GM23338 (cell line): ENCODE data around the gene ADD1. TPM values are rescaled to one million over a fixed set of nuclear protein-coding genes. Genes with fewer than 3 reads are reported as not detected.

Experiments used
- ATAC-seq: fragments of 200-7000 bp; cut with Tn5 transposase; 3 replicates; pipeline ENCODE4 v1.9.1; 2020
- DNase-seq: peaks from one replicate; pipeline ENCODE4 v3.0.0-alpha.2; 2015; ENCODE audit warnings: low spot score
- H2AFZ ChIP-seq: fragments of 200-600 bp; sonication (generic); 2 replicates; pipeline ENCODE4 v1.8.0; 2016; ENCODE audit warnings: antibody characterized with exemption, mild to moderate bottlenecking, moderate library complexity
- H3F3A ChIP-seq: fragments of 200-600 bp; sonication (generic); replicated peaks from 2 replicates; pipeline ENCODE4 v1.8.0; 2017; ENCODE audit warnings: antibody characterized with exemption, mixed run types, low read depth
- H3K27ac ChIP-seq: fragments of 200-600 bp; sonication (generic); 2 replicates; pipeline ENCODE4 v1.6.1; 2016; ENCODE audit warnings: low read depth
- H3K27me3 ChIP-seq: fragments of 200-600 bp; sonication (generic); 2 replicates; pipeline ENCODE4 v1.8.0; 2016; ENCODE audit warnings: mild to moderate bottlenecking, mixed run types, moderate library complexity; ENCODE audit not compliant: insufficient read depth
- H3K36me3 ChIP-seq: fragments of 200-600 bp; sonication (generic); 2 replicates; pipeline ENCODE4 v1.8.0; 2016; ENCODE audit warnings: mild to moderate bottlenecking; ENCODE audit not compliant: insufficient read depth
- H3K4me1 ChIP-seq: fragments of 200-600 bp; sonication (generic); 2 replicates; pipeline ENCODE4 v1.8.0; 2016; ENCODE audit warnings: mild to moderate bottlenecking, moderate library complexity; ENCODE audit not compliant: insufficient read depth
- H3K4me2 ChIP-seq: fragments of 200-600 bp; sonication (generic); 2 replicates; pipeline ENCODE4 v1.7.1; 2017; ENCODE audit warnings: mixed run types
- H3K4me3 ChIP-seq: fragments of 200-600 bp; sonication (generic); 2 replicates; pipeline ENCODE4 v1.6.1; 2016; ENCODE audit warnings: mixed run types
- H3K79me2 ChIP-seq: fragments of 200-600 bp; sonication (generic); replicated peaks from 2 replicates; pipeline ENCODE4 v1.8.0; 2017; ENCODE audit warnings: mild to moderate bottlenecking; ENCODE audit not compliant: insufficient read depth
- H3K9me2 ChIP-seq: fragments of 200-600 bp; sonication (generic); 2 replicates; pipeline ENCODE4 v1.8.0; 2017; ENCODE audit not compliant: insufficient read depth
- H4K20me1 ChIP-seq: fragments of 200-600 bp; sonication (generic); replicated peaks from 2 replicates; pipeline ENCODE4 v1.8.0; 2017; ENCODE audit warnings: mild to moderate bottlenecking; ENCODE audit not compliant: insufficient read depth
- H3K27ac Mint-ChIP-seq: 2 replicates; pipeline ENCODE4 v1.8.0; 2020; ENCODE audit warnings: inconsistent platforms, mild to moderate bottlenecking, moderate library complexity, mixed read lengths
- H3K27me3 Mint-ChIP-seq: 3 replicates; pipeline ENCODE4 v1.8.0; 2022; ENCODE audit warnings: low read depth, mild to moderate bottlenecking, moderate library complexity, mixed read lengths, inconsistent platforms; ENCODE audit not compliant: insufficient read depth, poor library complexity
- H3K36me3 Mint-ChIP-seq: 3 replicates; pipeline ENCODE4 v1.8.0; 2021; ENCODE audit warnings: low read depth, mild to moderate bottlenecking, inconsistent platforms, moderate library complexity, mixed read lengths
- H3K4me1 Mint-ChIP-seq: 3 replicates; pipeline ENCODE4 v1.8.0; 2020; ENCODE audit warnings: mild to moderate bottlenecking, inconsistent platforms, mixed read lengths
- H3K4me3 Mint-ChIP-seq: 3 replicates; pipeline ENCODE4 v1.8.0; 2021; ENCODE audit warnings: moderate library complexity, mild to moderate bottlenecking, inconsistent platforms, mixed read lengths
- H3K9me3 Mint-ChIP-seq: 3 replicates; pipeline ENCODE4 v1.8.0; 2020; ENCODE audit warnings: moderate library complexity, mild to moderate bottlenecking, inconsistent platforms, mixed read lengths
- CREB1 ChIP-seq: fragments of 250-450 bp; sonication (Bioruptor Pico); IDR thresholded peaks from 2 replicates; pipeline ENCODE4 v1.5.0; 2020; ENCODE audit warnings: low read depth, mild to moderate bottlenecking, moderate library complexity
- EZH2 ChIP-seq: fragments of 200-600 bp; sonication (generic); IDR thresholded peaks from one replicate; pipeline ENCODE4 v1.8.0; 2017; ENCODE audit warnings: antibody characterized with exemption, mild to moderate bottlenecking, low read depth; ENCODE audit not compliant: unreplicated experiment
- EZH2phosphoT487 ChIP-seq: fragments of 200-600 bp; sonication (generic); IDR thresholded peaks from one replicate; pipeline ENCODE4 v1.8.1; 2018; ENCODE audit warnings: antibody characterized with exemption; ENCODE audit not compliant: unreplicated experiment
- NANOG ChIP-seq: IDR thresholded peaks from 2 replicates; pipeline ENCODE4 v1.6.1; 2016; ENCODE audit warnings: antibody characterized with exemption, borderline replicate concordance
- POLR2AphosphoS5 ChIP-seq: IDR thresholded peaks from 2 replicates; pipeline ENCODE4 v1.6.1; 2016; ENCODE audit warnings: antibody characterized with exemption, low read depth
- STAT1 ChIP-seq: IDR thresholded peaks from one replicate; pipeline ENCODE4 v1.6.1; 2016; ENCODE audit warnings: antibody characterized with exemption; ENCODE audit not compliant: unreplicated experiment
- ZNF114 ChIP-seq: fragments of 250-450 bp; sonication (Bioruptor Pico); IDR thresholded peaks from 2 replicates; pipeline ENCODE4 v1.5.0; 2020; ENCODE audit warnings: mild to moderate bottlenecking, moderate library complexity
- ZNF331 ChIP-seq: fragments of 250-450 bp; sonication (Bioruptor Pico); IDR thresholded peaks from 2 replicates; pipeline ENCODE4 v1.5.0; 2020; ENCODE audit warnings: low read depth, mild to moderate bottlenecking, moderate library complexity
- polyA plus RNA-seq: library from polyadenylated mRNA; unstranded; fragments of >200 nt; fragmentation: Nextera tagmentation; extraction: Ambion mirVana; gene quantifications from 2 replicates; pipeline ENCODE4 v1.2.1, GENCODE V29; 2016
- total RNA-seq: library from RNA; depleted of rRNA; stranded (reverse); fragments of >200 nt; shearing (Covaris generic); gene quantifications from 2 replicates; pipeline ENCODE4 v1.2.3, GENCODE V29; 2014
- TF ChIP-seq, protein P1 (sequence below): fragments of 250-450 bp; sonication (Bioruptor Pico); IDR thresholded peaks from 2 replicates; pipeline ENCODE4 v1.5.0; 2020; ENCODE audit warnings: mild to moderate bottlenecking, moderate library complexity
- TF ChIP-seq, protein P2 (sequence below): IDR thresholded peaks from 2 replicates; pipeline ENCODE4 v1.6.1; 2016; ENCODE audit warnings: antibody characterized with exemption

ADD1 gene
- total and polyA plus RNA-seq, 2 experiments from 2014 or later: 126 to 144 TPM

GRCh38 chr4:2898001-2898400 lies 54.4 kb downstream of the ADD1 start (continued):
- TF ChIP-seq, protein P1, sequence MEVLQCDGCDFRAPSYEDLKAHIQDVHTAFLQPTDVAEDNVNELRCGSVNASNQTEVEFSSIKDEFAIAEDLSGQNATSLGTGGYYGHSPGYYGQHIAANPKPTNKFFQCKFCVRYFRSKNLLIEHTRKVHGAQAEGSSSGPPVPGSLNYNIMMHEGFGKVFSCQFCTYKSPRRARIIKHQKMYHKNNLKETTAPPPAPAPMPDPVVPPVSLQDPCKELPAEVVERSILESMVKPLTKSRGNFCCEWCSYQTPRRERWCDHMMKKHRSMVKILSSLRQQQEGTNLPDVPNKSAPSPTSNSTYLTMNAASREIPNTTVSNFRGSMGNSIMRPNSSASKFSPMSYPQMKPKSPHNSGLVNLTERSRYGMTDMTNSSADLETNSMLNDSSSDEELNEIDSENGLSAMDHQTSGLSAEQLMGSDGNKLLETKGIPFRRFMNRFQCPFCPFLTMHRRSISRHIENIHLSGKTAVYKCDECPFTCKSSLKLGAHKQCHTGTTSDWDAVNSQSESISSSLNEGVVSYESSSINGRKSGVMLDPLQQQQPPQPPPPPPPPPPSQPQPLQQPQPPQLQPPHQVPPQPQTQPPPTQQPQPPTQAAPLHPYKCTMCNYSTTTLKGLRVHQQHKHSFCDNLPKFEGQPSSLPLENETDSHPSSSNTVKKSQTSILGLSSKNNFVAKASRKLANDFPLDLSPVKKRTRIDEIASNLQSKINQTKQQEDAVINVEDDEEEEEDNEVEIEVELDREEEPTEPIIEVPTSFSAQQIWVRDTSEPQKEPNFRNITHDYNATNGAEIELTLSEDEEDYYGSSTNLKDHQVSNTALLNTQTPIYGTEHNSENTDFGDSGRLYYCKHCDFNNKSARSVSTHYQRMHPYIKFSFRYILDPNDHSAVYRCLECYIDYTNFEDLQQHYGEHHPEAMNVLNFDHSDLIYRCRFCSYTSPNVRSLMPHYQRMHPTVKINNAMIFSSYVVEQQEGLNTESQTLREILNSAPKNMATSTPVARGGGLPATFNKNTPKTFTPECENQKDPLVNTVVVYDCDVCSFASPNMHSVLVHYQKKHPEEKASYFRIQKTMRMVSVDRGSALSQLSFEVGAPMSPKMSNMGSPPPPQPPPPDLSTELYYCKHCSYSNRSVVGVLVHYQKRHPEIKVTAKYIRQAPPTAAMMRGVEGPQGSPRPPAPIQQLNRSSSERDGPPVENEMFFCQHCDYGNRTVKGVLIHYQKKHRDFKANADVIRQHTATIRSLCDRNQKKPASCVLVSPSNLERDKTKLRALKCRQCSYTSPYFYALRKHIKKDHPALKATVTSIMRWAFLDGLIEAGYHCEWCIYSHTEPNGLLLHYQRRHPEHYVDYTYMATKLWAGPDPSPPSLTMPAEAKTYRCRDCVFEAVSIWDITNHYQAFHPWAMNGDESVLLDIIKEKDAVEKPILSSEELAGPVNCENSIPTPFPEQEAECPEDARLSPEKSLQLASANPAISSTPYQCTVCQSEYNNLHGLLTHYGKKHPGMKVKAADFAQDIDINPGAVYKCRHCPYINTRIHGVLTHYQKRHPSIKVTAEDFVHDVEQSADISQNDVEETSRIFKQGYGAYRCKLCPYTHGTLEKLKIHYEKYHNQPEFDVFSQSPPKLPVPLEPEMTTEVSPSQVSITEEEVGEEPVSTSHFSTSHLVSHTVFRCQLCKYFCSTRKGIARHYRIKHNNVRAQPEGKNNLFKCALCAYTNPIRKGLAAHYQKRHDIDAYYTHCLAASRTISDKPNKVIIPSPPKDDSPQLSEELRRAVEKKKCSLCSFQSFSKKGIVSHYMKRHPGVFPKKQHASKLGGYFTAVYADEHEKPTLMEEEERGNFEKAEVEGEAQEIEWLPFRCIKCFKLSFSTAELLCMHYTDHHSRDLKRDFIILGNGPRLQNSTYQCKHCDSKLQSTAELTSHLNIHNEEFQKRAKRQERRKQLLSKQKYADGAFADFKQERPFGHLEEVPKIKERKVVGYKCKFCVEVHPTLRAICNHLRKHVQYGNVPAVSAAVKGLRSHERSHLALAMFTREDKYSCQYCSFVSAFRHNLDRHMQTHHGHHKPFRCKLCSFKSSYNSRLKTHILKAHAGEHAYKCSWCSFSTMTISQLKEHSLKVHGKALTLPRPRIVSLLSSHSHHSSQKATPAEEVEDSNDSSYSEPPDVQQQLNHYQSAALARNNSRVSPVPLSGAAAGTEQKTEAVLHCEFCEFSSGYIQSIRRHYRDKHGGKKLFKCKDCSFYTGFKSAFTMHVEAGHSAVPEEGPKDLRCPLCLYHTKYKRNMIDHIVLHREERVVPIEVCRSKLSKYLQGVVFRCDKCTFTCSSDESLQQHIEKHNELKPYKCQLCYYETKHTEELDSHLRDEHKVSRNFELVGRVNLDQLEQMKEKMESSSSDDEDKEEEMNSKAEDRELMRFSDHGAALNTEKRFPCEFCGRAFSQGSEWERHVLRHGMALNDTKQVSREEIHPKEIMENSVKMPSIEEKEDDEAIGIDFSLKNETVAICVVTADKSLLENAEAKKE (CRISPR knock-in tag): no peak
- TF ChIP-seq, protein P2, sequence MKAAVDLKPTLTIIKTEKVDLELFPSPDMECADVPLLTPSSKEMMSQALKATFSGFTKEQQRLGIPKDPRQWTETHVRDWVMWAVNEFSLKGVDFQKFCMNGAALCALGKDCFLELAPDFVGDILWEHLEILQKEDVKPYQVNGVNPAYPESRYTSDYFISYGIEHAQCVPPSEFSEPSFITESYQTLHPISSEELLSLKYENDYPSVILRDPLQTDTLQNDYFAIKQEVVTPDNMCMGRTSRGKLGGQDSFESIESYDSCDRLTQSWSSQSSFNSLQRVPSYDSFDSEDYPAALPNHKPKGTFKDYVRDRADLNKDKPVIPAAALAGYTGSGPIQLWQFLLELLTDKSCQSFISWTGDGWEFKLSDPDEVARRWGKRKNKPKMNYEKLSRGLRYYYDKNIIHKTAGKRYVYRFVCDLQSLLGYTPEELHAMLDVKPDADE: no peak
- TF ChIP-seq EZH2 (no peak), CREB1 (CRISPR knock-in tag) (no peak), EZH2phosphoT487 (no peak), NANOG (no peak), STAT1 (no peak), POLR2AphosphoS5 (no peak), ZNF331 (CRISPR knock-in tag) (no peak)

DNA sequence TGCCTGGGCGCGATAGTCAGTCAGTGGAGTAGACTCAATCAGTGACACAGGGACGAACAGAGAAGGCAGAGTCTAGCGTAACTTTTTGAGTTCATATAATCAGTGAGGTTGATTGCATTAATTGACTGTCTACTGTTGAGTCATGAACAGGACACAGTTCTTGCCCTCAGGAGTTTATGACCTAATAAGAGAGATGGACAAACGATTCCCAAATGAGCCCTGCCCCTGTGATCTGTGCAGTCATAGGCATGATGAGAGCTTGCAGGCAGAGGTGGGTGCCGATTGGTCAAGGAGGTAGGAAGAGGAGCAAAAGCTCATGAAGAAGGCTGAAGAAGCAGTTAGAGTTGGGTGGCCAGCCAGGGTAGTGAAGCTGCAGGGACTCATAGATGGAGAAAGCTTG lies 57.1 kb downstream of the ADD1 start:
- Histone ChIP-seq H3F3A (0 out of 2 replicates have a peak, but pooled peaks cover 2% of the 10 kb centered on the region), H2AFZ (no peak overlapping the region), H3K79me2 (no peaks in the 10 kb centered on the region), H3K36me3 (peaks cover 39% of the 10 kb centered on the region), H3K4me3 (no peak overlapping the region), H3K27ac (no peak overlapping the region), H3K27me3 (no peaks in the 10 kb centered on the region), H3K4me1 (no peaks in the 10 kb centered on the region), H3K4me2 (no peak overlapping the region), H3K9me2 (0 out of 2 replicates have a peak, but pooled peaks cover 3% of the 10 kb centered on the region), H4K20me1 (peaks cover 6% of the 10 kb centered on the region)
- H3K4me3 Mint-ChIP-seq: no peak overlapping the region
- no peak overlapping the region for H3K27ac Mint-ChIP-seq
- ATAC-seq: no peak
- DNase-seq: no peak
- H3K27me3 Mint-ChIP-seq: no peaks in the 10 kb centered on the region
- no peaks in the 10 kb centered on the region for H3K9me3 Mint-ChIP-seq
- H3K36me3 Mint-ChIP-seq: peaks cover 69% of the 10 kb centered on the region
- H3K4me1 Mint-ChIP-seq: no peaks in the 10 kb centered on the region
- TF ChIP-seq ZNF114 (CRISPR knock-in tag) (no peak), CREB1 (CRISPR knock-in tag) (no peak), STAT1 (no peak)
- TF ChIP-seq, protein P1 (CRISPR knock-in tag): no peak
